Naive thymus-derived CD4-positive, alpha-beta T cell (primary cell): ENCODE data around the gene DLG4. TPM values are rescaled to one million over a fixed set of nuclear protein-coding genes. Genes with fewer than 3 reads are reported as not detected.
A peak's percentile ranks its signal among the peaks of the same experiment; 100 is the strongest.

Source experiments
- ATAC-seq: fragments of 150-1000 bp; cut with Tn5 transposase; 2 replicates; pipeline ENCODE4 v1.10.0; 2021; ENCODE audit warnings: mild to moderate bottlenecking, moderate library complexity
- CTCF ChIA-PET: fragments of 350-600 bp; sonication (Branson Sonifier 250); formaldehyde crosslinking; loops from one replicate; lab custom pipeline; 2021; ENCODE audit warnings: antibody characterized with exemption; lab: Charles Lee
- POLR2A ChIA-PET: fragments of 350-600 bp; sonication (Branson Sonifier 250); formaldehyde crosslinking; loops from one replicate; lab custom pipeline; 2021; ENCODE audit warnings: antibody characterized with exemption, inconsistent platforms; lab: Charles Lee
- DNase-seq, 9 donors: peaks; one replicate each; pipeline versions ENCODE4 v3.0.0 to v3.0.0-alpha.2; 2020 to 2022; ENCODE audit warnings: mixed read lengths in 1 of 9
- H3K27ac ChIP-seq: one replicate; pipeline ENCODE4 v1.7.0; 2013; ENCODE audit warnings: mild to moderate bottlenecking, low read depth, low read length, moderate library complexity
- H3K27me3 ChIP-seq, 2 donors: one replicate each; pipeline ENCODE4 v1.7.0; 2013; ENCODE audit warnings: low read length in 2 of 2, mild to moderate bottlenecking in 2 of 2, moderate library complexity in 2 of 2; ENCODE audit not compliant: control insufficient read depth in 2 of 2, insufficient read depth in 2 of 2
- H3K36me3 ChIP-seq, 3 experiments: 1 replicate in 2 of 3; 2 replicates in 1 of 3; pipeline ENCODE4 v1.7.0; 2013; ENCODE audit warnings: low read length in 3 of 3, mild to moderate bottlenecking in 3 of 3, moderate library complexity in 1 of 3; ENCODE audit not compliant: insufficient read depth in 3 of 3, control insufficient read depth in 2 of 3
- H3K4me1 ChIP-seq, 2 donors: one replicate each; pipeline ENCODE4 v1.7.0; 2013; ENCODE audit warnings: low read length in 2 of 2, mild to moderate bottlenecking in 2 of 2, moderate library complexity in 1 of 2; ENCODE audit not compliant: control insufficient read depth in 2 of 2, insufficient read depth in 2 of 2
- H3K4me3 ChIP-seq: 2 replicates; pipeline ENCODE4 v1.7.0; 2013; ENCODE audit warnings: mild to moderate bottlenecking, low read length
- H3K9me3 ChIP-seq, 3 experiments: 1 replicate in 2 of 3; 2 replicates in 1 of 3; pipeline ENCODE4 v1.7.0; 2013; ENCODE audit warnings: low read length in 3 of 3; ENCODE audit not compliant: control insufficient read depth in 2 of 3
- H3K27ac Mint-ChIP-seq, 9 donors: one replicate each; pipeline ENCODE4 v1.8.0; 2020 to 2022; ENCODE audit warnings: mixed read lengths in 9 of 9, mild to moderate bottlenecking in 8 of 9, moderate library complexity in 5 of 9, inconsistent platforms in 2 of 9
- H3K27me3 Mint-ChIP-seq, 5 donors: one replicate each; pipeline ENCODE4 v1.8.0; 2021 to 2022; ENCODE audit warnings: mixed read lengths in 5 of 5, mild to moderate bottlenecking in 1 of 5
- H3K36me3 Mint-ChIP-seq, 5 donors: one replicate each; pipeline ENCODE4 v1.8.0; 2020 to 2022; ENCODE audit warnings: mixed read lengths in 5 of 5, mild to moderate bottlenecking in 3 of 5, inconsistent platforms in 1 of 5
- H3K4me1 Mint-ChIP-seq, 7 donors: one replicate each; pipeline ENCODE4 v1.8.0; 2020 to 2022; ENCODE audit warnings: mixed read lengths in 7 of 7, mild to moderate bottlenecking in 3 of 7, inconsistent platforms in 1 of 7
- H3K4me3 Mint-ChIP-seq, 10 donors: one replicate each; pipeline ENCODE4 v1.8.0; 2020 to 2022; ENCODE audit warnings: mild to moderate bottlenecking in 10 of 10, mixed read lengths in 10 of 10, moderate library complexity in 6 of 10, inconsistent platforms in 2 of 10
- H3K9me3 Mint-ChIP-seq, 11 donors: one replicate each; pipeline ENCODE4 v1.8.0; 2020 to 2022; ENCODE audit warnings: mixed read lengths in 11 of 11, mild to moderate bottlenecking in 4 of 11, inconsistent platforms in 1 of 11, moderate library complexity in 1 of 11
- intact Hi-C, 2 donors: fragments of 100-400 bp; cut with micrococcal nuclease; formaldehyde crosslinking; loops; one replicate each; pipeline ENCODE4 v1.15.1; 2023
- polyA plus RNA-seq, 2 donors: library from polyadenylated mRNA; unstranded; fragments of 300-500 nt; fragmentation: Illumina TruSeq; gene quantifications; one replicate each; pipeline ENCODE4 v1.2.3, GENCODE V29; 2021
- total RNA-seq, 6 experiments: library from RNA in 5 of 6; stranded (reverse) in 5 of 6; gene quantifications; 1 replicate in 5 of 6; 2 replicates in 1 of 6; pipeline ENCODE4 v1.2.3 and lab custom pipeline; 2021 to 2026

DLG4 gene
- total and polyA plus RNA-seq, 7 experiments from 2014 or later: 0.26 to 25.4 (median 11.4) TPM

- Histone ChIP-seq H3K9me3 (no peaks in the 10 kb centered on the region), H3K27me3 (no peaks in the 10 kb centered on the region), H3K4me3 (peak overlapping the region; percentile 59), H3K4me1 (peaks cover 13 to 19% of the 10 kb centered on the region in 2 donors), H3K27ac (peak overlapping the region; percentile 68), H3K36me3 (peaks cover 0 to 22% (median 0%) of the 10 kb centered on the region in 3 experiments)
- H3K4me1 Mint-ChIP-seq: peaks cover 18 to 32% (median 28%) of the 10 kb centered on the region in 7 donors
- ATAC-seq: peak; percentile 58
- intact Hi-C loops: loop anchor here (1.0 kb wide), 2 partner anchors 9 to 20 kb away; partner anchors contain the start of genes ELP5 (in 1 of the 2) and SLC2A4 (in 1 of the 2)
- ChIA-PET POLR2A (interaction anchor here (0.7 to 1.2 kb wide), 4 partner anchors 21 to 175 kb away, joined by 3 to 5 read pairs (median 4); no protein-coding TSS in a partner anchor), CTCF (no interaction called here)
- peaks cover 0 to 9% (median 2%) of the 10 kb centered on the region in 5 donors for H3K36me3 Mint-ChIP-seq
- peaks cover 0 to 32% (median 14%) of the 10 kb centered on the region in 5 donors for H3K27me3 Mint-ChIP-seq
- H3K9me3 Mint-ChIP-seq: peaks cover 0 to 2% (median 0%) of the 10 kb centered on the region in 11 donors
- peak overlapping the region in 8 of 9 donors; percentile 29 to 68 (median 54) for H3K27ac Mint-ChIP-seq
- DNase-seq: peak in 1 of 9 donors; percentile 34
- peak overlapping the region; percentile 65 to 87 (median 76) for H3K4me3 Mint-ChIP-seq
Observed at GRCh38 chr17:7261379-7262191, 41.9 kb upstream of the DLG4 start.

GRCh38 chr17:7260651-7261378 lies 41.2 kb upstream of the DLG4 start:
- Mint-ChIP-seq H3K27me3 (peaks cover 0 to 30% (median 14%) of the 10 kb centered on the region in 5 donors), H3K4me3 (peak overlapping the region; percentile 49 to 87 (median 73)), H3K27ac (peak overlapping the region in 7 of 9 donors; percentile 42 to 75 (median 68)), H3K9me3 (peaks cover 0 to 2% (median 0%) of the 10 kb centered on the region in 11 donors), H3K36me3 (peaks cover 0 to 13% (median 6%) of the 10 kb centered on the region in 5 donors), H3K4me1 (peaks cover 18 to 36% (median 28%) of the 10 kb centered on the region in 7 donors)
- peak overlapping the region; percentile 59 for H3K4me3 ChIP-seq
- intact Hi-C loops: loop anchor here (1.0 kb wide), 2 partner anchors 9 to 20 kb away; partner anchors contain the start of genes ELP5 (in 1 of the 2) and SLC2A4 (in 1 of the 2)
- no peaks in the 10 kb centered on the region for H3K27me3 ChIP-seq
- ChIA-PET CTCF (interaction anchor here (0.6 kb wide), 1 partner anchor 670 kb away, joined by 3 read pairs; no protein-coding TSS in a partner anchor), POLR2A (interaction anchor here (0.7 to 1.2 kb wide), 4 partner anchors 21 to 176 kb away, joined by 3 to 5 read pairs (median 4); partner anchors contain the start of gene ACAP1)
- H3K9me3 ChIP-seq: no peaks in the 10 kb centered on the region
- peaks cover 13 to 19% of the 10 kb centered on the region in 2 donors for H3K4me1 ChIP-seq
- H3K27ac ChIP-seq: peak overlapping the region; percentile 68
- peak; percentile 63 for ATAC-seq
- peaks cover 0 to 29% (median 0%) of the 10 kb centered on the region in 3 experiments for H3K36me3 ChIP-seq
- DNase-seq: peak in 1 of 9 donors; percentile 28

GRCh38 chr17:7260151-7260550 lies 40.5 kb upstream of the DLG4 start:
- intact Hi-C loops: no loop called here
- Histone ChIP-seq H3K27ac (peak overlapping the region; percentile 68), H3K27me3 (no peaks in the 10 kb centered on the region), H3K4me1 (peaks cover 13 to 19% of the 10 kb centered on the region in 2 donors), H3K4me3 (no peak overlapping the region), H3K36me3 (peaks cover 0 to 36% (median 0%) of the 10 kb centered on the region in 3 experiments), H3K9me3 (no peaks in the 10 kb centered on the region)
- Mint-ChIP-seq H3K4me3 (peak overlapping the region in 9 of 10 donors; percentile 32 to 87 (median 68)), H3K27ac (peak overlapping the region in 7 of 9 donors; percentile 41 to 75 (median 58)), H3K4me1 (peaks cover 18 to 36% (median 28%) of the 10 kb centered on the region in 7 donors), H3K36me3 (peaks cover 0 to 13% (median 6%) of the 10 kb centered on the region in 5 donors), H3K27me3 (peaks cover 0 to 30% (median 14%) of the 10 kb centered on the region in 5 donors), H3K9me3 (peaks cover 0 to 2% (median 0%) of the 10 kb centered on the region in 11 donors)
- POLR2A ChIA-PET: interaction anchor here (0.9 to 1.2 kb wide), 3 partner anchors 46 to 76 kb away, joined by 4 read pairs; partner anchors contain the start of gene ACAP1
- ATAC-seq (no peak), DNase-seq (no peak)
- CTCF ChIA-PET: interaction anchor here (1.5 kb wide), 1 partner anchor 36 kb away, joined by 4 read pairs; no protein-coding TSS in a partner anchor

GRCh38 chr17:7259555-7259889 lies 39.9 kb upstream of the DLG4 start:
- H3K27me3 ChIP-seq: no peaks in the 10 kb centered on the region
- ChIA-PET POLR2A (interaction anchor here (0.9 to 1.2 kb wide), 3 partner anchors 45 to 77 kb away, joined by 4 read pairs; partner anchors contain the start of gene ACAP1), CTCF (interaction anchor here (1.5 kb wide), 1 partner anchor 37 kb away, joined by 4 read pairs; no protein-coding TSS in a partner anchor)
- no peak overlapping the region for H3K4me3 ChIP-seq
- peaks cover 0 to 27% (median 14%) of the 10 kb centered on the region in 5 donors for H3K27me3 Mint-ChIP-seq
- H3K27ac ChIP-seq: no peak overlapping the region
- H3K4me3 Mint-ChIP-seq: peak overlapping the region in 2 of 10 donors; percentile 8 to 87
- peak overlapping the region in 4 of 9 donors; percentile 9 to 72 (median 32) for H3K27ac Mint-ChIP-seq
- DNase-seq: no peak
- H3K4me1 ChIP-seq: peaks cover 13 to 19% of the 10 kb centered on the region in 2 donors
- intact Hi-C loops: no loop called here
- peaks cover 4 to 18% (median 6%) of the 10 kb centered on the region in 5 donors for H3K36me3 Mint-ChIP-seq
- H3K36me3 ChIP-seq: peaks cover 0 to 42% (median 0%) of the 10 kb centered on the region in 3 experiments
- H3K9me3 Mint-ChIP-seq: peaks cover 0 to 2% (median 0%) of the 10 kb centered on the region in 11 donors
- no peaks in the 10 kb centered on the region for H3K9me3 ChIP-seq
- peaks cover 20 to 36% (median 28%) of the 10 kb centered on the region in 7 donors for H3K4me1 Mint-ChIP-seq
- no peak for ATAC-seq

- H3K4me1 Mint-ChIP-seq: peaks cover 19 to 37% (median 30%) of the 10 kb centered on the region in 7 donors
- Histone ChIP-seq H3K4me1 (peaks cover 13 to 19% of the 10 kb centered on the region in 2 donors), H3K9me3 (no peaks in the 10 kb centered on the region), H3K36me3 (peaks cover 0 to 46% (median 0%) of the 10 kb centered on the region in 3 experiments), H3K27ac (no peak overlapping the region), H3K27me3 (no peaks in the 10 kb centered on the region), H3K4me3 (no peak overlapping the region)
- peak overlapping the region in 2 of 10 donors; percentile 8 to 87 for H3K4me3 Mint-ChIP-seq
- DNase-seq: no peak
- H3K36me3 Mint-ChIP-seq: peaks cover 4 to 19% (median 6%) of the 10 kb centered on the region in 5 donors
- H3K9me3 Mint-ChIP-seq: peaks cover 0 to 2% (median 0%) of the 10 kb centered on the region in 11 donors
- H3K27me3 Mint-ChIP-seq: peaks cover 0 to 21% (median 12%) of the 10 kb centered on the region in 5 donors
- CTCF ChIA-PET: interaction anchor here (1.5 kb wide), 1 partner anchor 38 kb away, joined by 4 read pairs; no protein-coding TSS in a partner anchor
- H3K27ac Mint-ChIP-seq: peak overlapping the region in 5 of 9 donors; percentile 9 to 67 (median 49)
- ATAC-seq: no peak
- intact Hi-C loops: no loop called here
- POLR2A ChIA-PET: interaction anchor here (0.7 to 1.1 kb wide), 2 partner anchors 37 to 45 kb away, joined by 3 to 4 read pairs; no protein-coding TSS in a partner anchor
Observed at GRCh38 chr17:7258731-7259554, 39.3 kb upstream of the DLG4 start.
